Neural progenitor cell (in vitro differentiated cells): ENCODE results near the gene SLC5A10. TPM values are rescaled to one million over a fixed set of nuclear protein-coding genes. Genes with fewer than 3 reads are reported as not detected.
A peak's percentile ranks its signal among the peaks of the same experiment; 100 is the strongest.

ENCODE experiments used
- DNase-seq: peaks from one replicate; pipeline ENCODE4 v3.0.0-alpha.2; 2016; ENCODE audit warnings: low spot score
- H2AFZ ChIP-seq: fragments of 200-600 bp; sonication (generic); replicated peaks from 2 replicates; pipeline ENCODE4 v1.6.1; 2016; ENCODE audit warnings: antibody characterized with exemption
- H3F3A ChIP-seq: fragments of 200-600 bp; sonication (generic); 2 replicates; pipeline ENCODE4 v1.6.1; 2016; ENCODE audit warnings: antibody characterized with exemption, low read depth
- H3K27ac ChIP-seq: fragments of 200-600 bp; sonication (generic); 2 replicates; pipeline ENCODE4 v1.5.1; 2016; ENCODE audit warnings: mild to moderate bottlenecking
- H3K27me3 ChIP-seq: fragments of 200-600 bp; sonication (generic); 2 replicates; pipeline ENCODE4 v1.6.1; 2016; ENCODE audit warnings: mild to moderate bottlenecking, moderate library complexity
- H3K36me3 ChIP-seq: fragments of 200-600 bp; sonication (generic); 2 replicates; pipeline ENCODE4 v1.5.1; 2016
- H3K4me1 ChIP-seq: fragments of 200-600 bp; sonication (generic); 2 replicates; pipeline ENCODE4 v1.6.1; 2016; ENCODE audit warnings: mixed run types
- H3K4me2 ChIP-seq: fragments of 200-600 bp; sonication (generic); 2 replicates; pipeline ENCODE4 v1.6.1; 2016
- H3K4me3 ChIP-seq: fragments of 200-600 bp; sonication (generic); 2 replicates; pipeline ENCODE4 v1.5.1; 2016
- H3K79me2 ChIP-seq: fragments of 200-600 bp; sonication (generic); 2 replicates; pipeline ENCODE4 v1.6.1; 2016; ENCODE audit warnings: low read depth
- H3K9ac ChIP-seq: fragments of 200-600 bp; sonication (generic); 2 replicates; pipeline ENCODE4 v1.6.1; 2016
- H3K9me3 ChIP-seq: fragments of 200-600 bp; sonication (generic); 2 replicates; pipeline ENCODE4 v1.5.1; 2016; ENCODE audit warnings: low read depth
- H4K20me1 ChIP-seq: fragments of 200-600 bp; sonication (generic); 2 replicates; pipeline ENCODE4 v1.6.1; 2016; ENCODE audit warnings: low read depth
- H3K27ac Mint-ChIP-seq: 3 replicates; pipeline ENCODE4 v1.8.0; 2021; ENCODE audit warnings: mixed read lengths
- H3K27me3 Mint-ChIP-seq: 2 replicates; pipeline ENCODE4 v1.8.0; 2022; ENCODE audit warnings: low read depth, mild to moderate bottlenecking, inconsistent platforms, moderate library complexity, mixed read lengths; ENCODE audit not compliant: insufficient read depth
- H3K36me3 Mint-ChIP-seq: 3 replicates; pipeline ENCODE4 v1.8.0; 2021; ENCODE audit warnings: mixed read lengths
- H3K4me1 Mint-ChIP-seq: 3 replicates; pipeline ENCODE4 v1.8.0; 2021; ENCODE audit warnings: mixed read lengths
- H3K4me3 Mint-ChIP-seq: 3 replicates; pipeline ENCODE4 v1.8.0; 2021; ENCODE audit warnings: mild to moderate bottlenecking, moderate library complexity, mixed read lengths
- H3K9me3 Mint-ChIP-seq: 3 replicates; pipeline ENCODE4 v1.8.0; 2020; ENCODE audit warnings: mixed read lengths
- EZH2 ChIP-seq: fragments of 200-600 bp; sonication (generic); IDR thresholded peaks from 2 replicates; pipeline ENCODE4 v1.6.1; 2017; ENCODE audit warnings: antibody characterized with exemption, mild to moderate bottlenecking, moderate library complexity
- EZH2phosphoT487 ChIP-seq: fragments of 200-600 bp; sonication (generic); IDR thresholded peaks from 2 replicates; pipeline ENCODE4 v1.6.1; 2017; ENCODE audit warnings: antibody characterized with exemption
- total RNA-seq: library from RNA; depleted of rRNA; stranded (reverse); fragments of >200 nt; gene quantifications from 2 replicates; pipeline ENCODE4 v1.2.3, GENCODE V29; 2015; ENCODE audit warnings: low replicate concordance
- TF ChIP-seq, protein P1 (sequence below): fragments of 200-600 bp; sonication (generic); IDR thresholded peaks from 2 replicates; pipeline ENCODE4 v1.5.1; 2017; ENCODE audit warnings: antibody characterized with exemption, mild to moderate bottlenecking

SLC5A10 gene
- total RNA-seq, 1 donor from 2014 or later = not detected

DNA sequence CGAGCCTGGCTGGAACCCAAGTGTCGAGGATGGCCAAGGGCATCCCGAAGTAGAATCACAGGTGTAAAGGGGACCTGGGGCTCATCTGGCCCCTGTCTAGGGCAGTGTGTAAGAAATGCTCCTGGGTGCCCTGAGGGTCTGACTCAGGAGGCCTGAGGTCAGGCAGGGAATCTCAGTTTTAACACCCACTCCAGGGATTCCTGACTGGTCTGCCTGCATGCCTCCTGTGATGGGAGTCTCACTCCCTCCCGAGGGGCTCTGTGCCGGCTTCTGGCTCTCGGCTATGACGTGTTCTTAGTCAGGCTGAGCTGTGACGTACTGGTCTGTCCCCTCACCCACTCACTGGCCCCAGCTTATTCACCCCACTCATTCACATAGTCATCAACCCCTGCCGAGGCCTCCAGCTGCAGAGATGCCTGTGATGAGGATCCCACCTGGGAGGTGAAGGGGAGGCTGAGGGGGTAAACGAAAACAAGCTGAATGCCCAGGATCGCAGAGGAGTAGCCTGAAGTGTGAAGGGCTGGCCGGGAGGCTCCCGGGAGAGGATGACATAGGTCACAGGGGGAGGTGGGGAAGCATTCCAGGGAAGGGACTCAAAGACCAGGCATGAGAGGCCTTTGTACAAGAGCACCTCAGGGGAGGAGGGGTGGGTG lies 28.8 kb downstream of the SLC5A10 start:
- H3K9ac ChIP-seq = no peak overlapping the region
- Mint-ChIP-seq H3K36me3 (no peaks in the 10 kb centered on the region), H3K9me3 (no peaks in the 10 kb centered on the region), H3K27me3 (peaks cover 2% of the 10 kb centered on the region), H3K4me3 (no peak overlapping the region), H3K4me1 (peaks cover 23% of the 10 kb centered on the region), H3K27ac (no peak overlapping the region)
- DNase-seq = peak; percentile 47
- no peaks in the 10 kb centered on the region for H3K27me3 ChIP-seq
- H3K4me3 ChIP-seq = no peak overlapping the region
- H4K20me1 ChIP-seq = peaks cover 23% of the 10 kb centered on the region
- peaks cover 16% of the 10 kb centered on the region for H3K4me1 ChIP-seq
- H3K79me2 ChIP-seq = no peaks in the 10 kb centered on the region
- H3K9me3 ChIP-seq = no peaks in the 10 kb centered on the region
- TF ChIP-seq, protein P1, sequence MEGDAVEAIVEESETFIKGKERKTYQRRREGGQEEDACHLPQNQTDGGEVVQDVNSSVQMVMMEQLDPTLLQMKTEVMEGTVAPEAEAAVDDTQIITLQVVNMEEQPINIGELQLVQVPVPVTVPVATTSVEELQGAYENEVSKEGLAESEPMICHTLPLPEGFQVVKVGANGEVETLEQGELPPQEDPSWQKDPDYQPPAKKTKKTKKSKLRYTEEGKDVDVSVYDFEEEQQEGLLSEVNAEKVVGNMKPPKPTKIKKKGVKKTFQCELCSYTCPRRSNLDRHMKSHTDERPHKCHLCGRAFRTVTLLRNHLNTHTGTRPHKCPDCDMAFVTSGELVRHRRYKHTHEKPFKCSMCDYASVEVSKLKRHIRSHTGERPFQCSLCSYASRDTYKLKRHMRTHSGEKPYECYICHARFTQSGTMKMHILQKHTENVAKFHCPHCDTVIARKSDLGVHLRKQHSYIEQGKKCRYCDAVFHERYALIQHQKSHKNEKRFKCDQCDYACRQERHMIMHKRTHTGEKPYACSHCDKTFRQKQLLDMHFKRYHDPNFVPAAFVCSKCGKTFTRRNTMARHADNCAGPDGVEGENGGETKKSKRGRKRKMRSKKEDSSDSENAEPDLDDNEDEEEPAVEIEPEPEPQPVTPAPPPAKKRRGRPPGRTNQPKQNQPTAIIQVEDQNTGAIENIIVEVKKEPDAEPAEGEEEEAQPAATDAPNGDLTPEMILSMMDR = no peak
- TF ChIP-seq EZH2phosphoT487 (no peak), EZH2 (no peak)
- H3K36me3 ChIP-seq = no peaks in the 10 kb centered on the region
- no peak overlapping the region for H2AFZ ChIP-seq
- H3F3A ChIP-seq = no peaks in the 10 kb centered on the region
- no peak overlapping the region for H3K4me2 ChIP-seq
- no peak overlapping the region for H3K27ac ChIP-seq

DNA sequence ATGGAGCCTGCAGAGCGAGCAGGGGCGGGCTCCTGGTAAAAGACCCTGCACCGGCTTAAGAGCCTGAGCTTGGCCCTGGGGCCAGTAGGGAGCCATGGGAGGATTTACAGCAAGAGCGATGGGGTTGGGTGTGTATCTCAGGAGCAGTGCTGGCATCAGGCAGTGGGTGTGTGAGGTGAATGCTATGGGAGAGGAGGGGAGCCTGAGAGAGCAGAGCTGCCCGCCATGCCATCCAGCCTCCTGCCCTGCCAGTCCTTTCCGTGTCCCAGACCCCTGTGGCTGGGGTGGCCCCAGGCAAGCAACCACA lies 29.3 kb downstream of the SLC5A10 start:
- Histone ChIP-seq H3K4me2 (peak overlapping the region; percentile 23), H3F3A (no peaks in the 10 kb centered on the region), H3K4me3 (no peak overlapping the region), H3K27ac (peak overlapping the region; percentile 53), H3K79me2 (no peaks in the 10 kb centered on the region), H4K20me1 (peaks cover 23% of the 10 kb centered on the region), H3K9me3 (no peaks in the 10 kb centered on the region), H3K36me3 (no peaks in the 10 kb centered on the region), H3K4me1 (peaks cover 16% of the 10 kb centered on the region), H3K27me3 (no peaks in the 10 kb centered on the region), H2AFZ (no peak overlapping the region), H3K9ac (no peak overlapping the region)
- Mint-ChIP-seq H3K27ac (no peak overlapping the region), H3K36me3 (no peaks in the 10 kb centered on the region), H3K4me3 (no peak overlapping the region), H3K9me3 (no peaks in the 10 kb centered on the region), H3K27me3 (peaks cover 2% of the 10 kb centered on the region), H3K4me1 (peaks cover 23% of the 10 kb centered on the region)
- no peak for DNase-seq
- TF ChIP-seq, protein P1 = no peak
- no peak for TF ChIP-seq EZH2
- TF ChIP-seq EZH2phosphoT487 = no peak

DNA sequence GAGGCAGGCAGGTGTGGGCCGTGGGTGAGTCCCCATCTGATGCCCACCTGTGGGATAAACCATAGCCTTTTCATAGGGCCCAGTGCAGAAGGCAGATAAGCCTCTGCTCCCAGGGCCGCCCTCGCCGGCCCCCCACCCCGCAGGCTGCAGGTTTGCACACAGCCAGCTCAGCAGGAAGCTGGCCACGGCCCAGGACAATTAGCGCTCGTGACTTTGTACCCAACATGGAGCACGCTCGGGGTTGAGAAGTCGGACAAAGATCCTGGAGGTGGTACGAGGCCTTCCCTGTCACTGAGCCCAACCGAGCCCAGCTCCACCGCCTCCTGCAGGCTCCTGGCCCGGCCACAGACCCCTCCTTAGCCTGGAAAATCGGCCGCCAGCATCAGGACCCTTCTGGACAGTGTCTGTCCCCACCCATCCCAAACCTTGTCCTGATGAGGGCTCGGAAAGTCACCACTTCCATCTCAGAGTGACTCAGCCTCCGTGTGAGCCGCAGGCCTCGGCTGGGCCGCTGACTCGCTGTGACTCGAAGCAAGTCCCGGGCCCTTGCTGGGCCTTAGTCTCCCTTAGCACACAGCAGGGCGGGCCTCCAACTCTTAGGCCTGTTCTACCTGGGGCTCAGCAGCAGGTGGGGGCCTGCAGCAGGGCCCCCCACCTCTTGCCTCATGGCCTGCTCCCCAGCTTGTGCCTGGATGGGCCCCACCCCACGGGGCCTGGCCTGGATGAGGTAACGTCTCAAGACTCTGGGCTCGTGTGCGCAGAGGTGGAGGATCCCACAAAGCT lies 29.9 kb downstream of the SLC5A10 start:
- Histone ChIP-seq H3K36me3 (no peaks in the 10 kb centered on the region), H2AFZ (no peak overlapping the region), H3K9me3 (no peaks in the 10 kb centered on the region), H3K9ac (no peak overlapping the region), H3K27me3 (no peaks in the 10 kb centered on the region), H3K4me3 (no peak overlapping the region), H3F3A (no peaks in the 10 kb centered on the region), H3K4me1 (peaks cover 16% of the 10 kb centered on the region), H3K4me2 (peak overlapping the region; percentile 23), H3K27ac (peak overlapping the region; percentile 53), H3K79me2 (no peaks in the 10 kb centered on the region), H4K20me1 (peaks cover 23% of the 10 kb centered on the region)
- TF ChIP-seq EZH2phosphoT487 (no peak), EZH2 (no peak)
- TF ChIP-seq, protein P1 = no peak
- Mint-ChIP-seq H3K27ac (no peak overlapping the region), H3K27me3 (peaks cover 2% of the 10 kb centered on the region), H3K36me3 (no peaks in the 10 kb centered on the region), H3K4me3 (no peak overlapping the region), H3K9me3 (no peaks in the 10 kb centered on the region), H3K4me1 (peaks cover 23% of the 10 kb centered on the region)
- DNase-seq = peak; percentile 30
